Measurements from ENCODE around the gene TPSB2.

DNA sequence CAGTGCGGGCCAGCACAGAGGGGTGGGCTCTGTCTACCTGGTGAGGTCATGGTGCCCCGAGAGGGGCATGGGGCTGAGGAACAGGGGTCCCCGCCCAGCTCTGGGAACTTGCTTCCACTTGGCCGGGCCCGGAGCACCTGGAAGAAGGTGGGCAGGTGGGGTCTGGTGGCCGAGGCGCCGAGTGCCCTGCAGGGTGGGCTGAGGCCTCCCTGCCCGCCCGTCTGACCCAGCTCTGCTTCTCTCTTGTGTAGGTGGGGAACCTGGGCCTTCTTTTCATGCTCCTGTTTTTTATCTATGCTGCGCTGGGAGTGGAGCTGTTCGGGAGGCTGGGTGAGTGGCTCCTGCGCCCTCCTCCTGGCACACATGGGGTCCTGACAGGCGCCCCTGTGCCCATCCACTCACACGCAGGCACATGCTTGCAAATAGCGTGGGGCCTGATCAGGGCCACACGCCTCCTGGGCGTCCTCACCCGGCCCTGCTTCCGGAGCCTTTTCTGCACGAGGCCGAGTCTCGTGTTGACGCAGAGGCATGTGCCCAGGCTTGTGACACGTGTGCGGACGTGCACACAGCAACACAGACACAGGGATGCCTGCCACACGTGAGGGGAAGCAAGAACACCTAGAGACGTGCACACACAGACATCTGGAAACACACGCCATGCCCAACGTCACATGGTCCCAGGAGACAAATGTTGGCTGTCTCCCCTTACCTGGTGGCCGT is 13.1 kb downstream of the TPSB2 start:
- TF ChIP-seq, protein P1, sequence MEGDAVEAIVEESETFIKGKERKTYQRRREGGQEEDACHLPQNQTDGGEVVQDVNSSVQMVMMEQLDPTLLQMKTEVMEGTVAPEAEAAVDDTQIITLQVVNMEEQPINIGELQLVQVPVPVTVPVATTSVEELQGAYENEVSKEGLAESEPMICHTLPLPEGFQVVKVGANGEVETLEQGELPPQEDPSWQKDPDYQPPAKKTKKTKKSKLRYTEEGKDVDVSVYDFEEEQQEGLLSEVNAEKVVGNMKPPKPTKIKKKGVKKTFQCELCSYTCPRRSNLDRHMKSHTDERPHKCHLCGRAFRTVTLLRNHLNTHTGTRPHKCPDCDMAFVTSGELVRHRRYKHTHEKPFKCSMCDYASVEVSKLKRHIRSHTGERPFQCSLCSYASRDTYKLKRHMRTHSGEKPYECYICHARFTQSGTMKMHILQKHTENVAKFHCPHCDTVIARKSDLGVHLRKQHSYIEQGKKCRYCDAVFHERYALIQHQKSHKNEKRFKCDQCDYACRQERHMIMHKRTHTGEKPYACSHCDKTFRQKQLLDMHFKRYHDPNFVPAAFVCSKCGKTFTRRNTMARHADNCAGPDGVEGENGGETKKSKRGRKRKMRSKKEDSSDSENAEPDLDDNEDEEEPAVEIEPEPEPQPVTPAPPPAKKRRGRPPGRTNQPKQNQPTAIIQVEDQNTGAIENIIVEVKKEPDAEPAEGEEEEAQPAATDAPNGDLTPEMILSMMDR (conservative IDR thresholded peaks at IDR 0.05; ENCODE audit: low read depth, low read length) = no peak
- TF ChIP-seq EZH2 (IDR thresholded peaks at IDR 0.05; ENCODE audit: low read length, unreplicated experiment) (no peak), EZH2phosphoT487 (IDR thresholded peaks at IDR 0.05; ENCODE audit: borderline replicate concordance, low read length) (no peak)
